ENCODE data around the gene LYPD8. TPM values are rescaled to one million over a fixed set of nuclear protein-coding genes. Genes with fewer than 3 reads are reported as not detected.

Gene LYPD8
- total RNA-seq, 2 experiments from 2014 or later: not detected

DNA sequence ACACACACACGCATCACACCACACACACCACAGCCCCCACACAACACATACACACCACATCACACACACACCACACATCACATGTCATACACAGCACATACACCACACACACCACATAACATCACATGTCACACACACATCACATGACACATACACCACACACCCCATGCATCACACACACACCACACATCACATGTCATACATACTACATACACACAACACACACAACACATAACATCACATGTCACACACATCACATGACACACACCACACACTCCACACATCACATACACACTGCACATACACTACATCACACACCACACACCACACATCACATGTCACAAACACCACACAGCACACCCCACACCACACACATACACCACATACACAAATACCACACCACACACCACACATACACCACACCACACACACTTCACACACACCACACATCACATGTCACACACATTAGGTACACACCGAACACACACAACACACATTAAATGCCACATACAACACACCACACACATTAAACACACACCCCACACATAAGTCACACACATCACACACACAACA, 1.8 kb downstream of the LYPD8 start:
- Histone ChIP-seq H3K4me3 (ENCODE audit: low read length) (no peak overlapping the region), H3K4me1 (ENCODE audit: insufficient read depth, low read length) (peaks cover 12% of the 10 kb centered on the region), H3K9me3 (ENCODE audit: control insufficient read depth in 1 of 2, insufficient read depth in 1 of 2, low read length in 2 of 2) (no peaks in the 10 kb centered on the region), H3K27me3 (ENCODE audit: control insufficient read depth in 1 of 2, insufficient read depth in 2 of 2, low read length in 2 of 2) (peaks cover 0 to 2% of the 10 kb centered on the region in 2 experiments), H3K36me3 (ENCODE audit: insufficient read depth, low read length) (no peaks in the 10 kb centered on the region), H3K27ac (ENCODE audit: low read depth in 1 of 2, low read length in 2 of 2) (no peak overlapping the region)
- ChIA-PET POLR2A (no interaction called here), CTCF (no interaction called here)
- no peaks in the 10 kb centered on the region for H3K36me3 Mint-ChIP-seq (ENCODE audit: low read depth)
- intact Hi-C loops (cut with DNase I, micrococcal nuclease): no loop called here
- H3K27ac Mint-ChIP-seq: no peak overlapping the region
- H3K4me1 Mint-ChIP-seq (ENCODE audit: low read depth): peaks cover 25% of the 10 kb centered on the region
- ATAC-seq (ENCODE audit: poor library complexity) (no peak), DNase-seq (no peak)
- H3K27me3 Mint-ChIP-seq: no peaks in the 10 kb centered on the region
- no peak overlapping the region for H3K4me3 Mint-ChIP-seq
- TF ChIP-seq, protein P1, sequence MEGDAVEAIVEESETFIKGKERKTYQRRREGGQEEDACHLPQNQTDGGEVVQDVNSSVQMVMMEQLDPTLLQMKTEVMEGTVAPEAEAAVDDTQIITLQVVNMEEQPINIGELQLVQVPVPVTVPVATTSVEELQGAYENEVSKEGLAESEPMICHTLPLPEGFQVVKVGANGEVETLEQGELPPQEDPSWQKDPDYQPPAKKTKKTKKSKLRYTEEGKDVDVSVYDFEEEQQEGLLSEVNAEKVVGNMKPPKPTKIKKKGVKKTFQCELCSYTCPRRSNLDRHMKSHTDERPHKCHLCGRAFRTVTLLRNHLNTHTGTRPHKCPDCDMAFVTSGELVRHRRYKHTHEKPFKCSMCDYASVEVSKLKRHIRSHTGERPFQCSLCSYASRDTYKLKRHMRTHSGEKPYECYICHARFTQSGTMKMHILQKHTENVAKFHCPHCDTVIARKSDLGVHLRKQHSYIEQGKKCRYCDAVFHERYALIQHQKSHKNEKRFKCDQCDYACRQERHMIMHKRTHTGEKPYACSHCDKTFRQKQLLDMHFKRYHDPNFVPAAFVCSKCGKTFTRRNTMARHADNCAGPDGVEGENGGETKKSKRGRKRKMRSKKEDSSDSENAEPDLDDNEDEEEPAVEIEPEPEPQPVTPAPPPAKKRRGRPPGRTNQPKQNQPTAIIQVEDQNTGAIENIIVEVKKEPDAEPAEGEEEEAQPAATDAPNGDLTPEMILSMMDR (IDR thresholded peaks at IDR 0.05): no peak
- H3K9me3 Mint-ChIP-seq: no peaks in the 10 kb centered on the region

DNA sequence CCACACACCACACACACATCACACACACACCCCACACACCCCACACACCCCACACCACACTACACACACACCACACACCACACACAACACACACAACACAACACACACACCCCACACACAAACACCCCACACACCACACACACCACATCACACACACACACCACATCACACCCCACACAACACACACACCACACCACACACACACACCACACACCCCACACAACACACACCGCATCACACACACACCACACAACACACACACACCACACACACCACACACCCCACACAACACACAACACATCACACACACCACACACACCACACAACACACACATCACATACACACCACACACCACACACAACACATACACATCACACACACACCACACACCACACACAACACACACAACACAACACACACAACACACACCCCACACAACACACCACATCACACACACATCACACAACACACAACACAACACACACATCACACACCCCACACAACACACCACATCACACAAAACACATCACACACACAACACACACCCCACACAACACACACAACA, 2.4 kb downstream of the LYPD8 start:
- no peak overlapping the region for H3K4me3 ChIP-seq (ENCODE audit: low read length)
- DNase-seq (no peak), ATAC-seq (ENCODE audit: poor library complexity) (no peak)
- H3K9me3 Mint-ChIP-seq: no peaks in the 10 kb centered on the region
- H3K9me3 ChIP-seq (ENCODE audit: control insufficient read depth in 1 of 2, insufficient read depth in 1 of 2, low read length in 2 of 2): no peaks in the 10 kb centered on the region
- H3K27ac Mint-ChIP-seq: no peak overlapping the region
- peaks cover 12% of the 10 kb centered on the region for H3K4me1 ChIP-seq (ENCODE audit: insufficient read depth, low read length)
- no peaks in the 10 kb centered on the region for H3K27me3 Mint-ChIP-seq
- no peaks in the 10 kb centered on the region for H3K27me3 ChIP-seq (ENCODE audit: control insufficient read depth in 1 of 2, insufficient read depth in 2 of 2, low read length in 2 of 2)
- POLR2A ChIA-PET: no interaction called here
- H3K27ac ChIP-seq (ENCODE audit: low read depth in 1 of 2, low read length in 2 of 2): no peak overlapping the region
- H3K4me1 Mint-ChIP-seq (ENCODE audit: low read depth): peaks cover 25% of the 10 kb centered on the region
- TF ChIP-seq, protein P1 (IDR thresholded peaks at IDR 0.05): no peak
- intact Hi-C loops (cut with DNase I, micrococcal nuclease): no loop called here
- no peaks in the 10 kb centered on the region for H3K36me3 ChIP-seq (ENCODE audit: insufficient read depth, low read length)
- H3K4me3 Mint-ChIP-seq: no peak overlapping the region
- CTCF ChIA-PET: no interaction called here
- H3K36me3 Mint-ChIP-seq (ENCODE audit: low read depth): no peaks in the 10 kb centered on the region

DNA sequence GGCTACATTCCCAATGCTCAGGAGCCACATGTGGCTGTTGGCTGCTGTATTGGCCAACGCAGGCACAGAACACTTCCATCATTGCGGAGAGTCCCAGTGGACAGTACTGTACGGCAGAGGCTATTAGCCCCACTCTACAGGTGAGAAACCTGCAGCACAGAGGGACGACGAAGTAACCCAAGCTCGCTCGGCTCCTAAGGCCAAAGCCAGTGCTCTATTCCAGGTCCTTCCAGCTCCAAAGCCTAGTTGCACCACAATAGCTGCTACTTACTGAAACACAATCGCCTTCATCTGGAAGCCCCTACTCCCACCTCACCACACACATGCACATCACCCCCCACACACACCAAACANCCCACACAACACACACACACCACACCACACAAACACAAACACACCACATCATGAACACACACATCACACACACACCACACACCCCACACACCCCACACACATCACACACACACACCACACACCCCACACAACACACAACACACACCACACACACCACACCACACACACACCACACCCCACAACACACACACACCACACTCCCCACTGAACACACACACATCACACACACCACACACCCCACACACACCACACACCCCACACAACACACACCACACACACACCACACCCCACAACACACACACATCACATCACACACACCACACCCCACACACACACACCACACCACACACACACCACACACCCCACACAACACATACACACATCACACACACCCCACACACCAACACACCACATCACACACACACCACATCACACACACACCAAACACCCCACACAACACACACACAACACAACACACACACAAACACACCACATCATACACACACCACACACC, 3.2 kb downstream of the LYPD8 start:
- ChIA-PET POLR2A (interaction anchor here (0.7 kb wide), 1 partner anchor 106 kb away, joined by 3 read pairs; the partner anchor contains the start of gene ZNF692), CTCF (no interaction called here)
- no peaks in the 10 kb centered on the region for H3K9me3 Mint-ChIP-seq
- H3K27me3 Mint-ChIP-seq: no peaks in the 10 kb centered on the region
- DNase-seq: no peak
- intact Hi-C loops (cut with DNase I, micrococcal nuclease): no loop called here
- no peaks in the 10 kb centered on the region for H3K27me3 ChIP-seq (ENCODE audit: control insufficient read depth in 1 of 2, insufficient read depth in 2 of 2, low read length in 2 of 2)
- no peak for ATAC-seq (ENCODE audit: poor library complexity)
- no peak overlapping the region for H3K4me3 ChIP-seq (ENCODE audit: low read length)
- H3K36me3 ChIP-seq (ENCODE audit: insufficient read depth, low read length): no peaks in the 10 kb centered on the region
- no peaks in the 10 kb centered on the region for H3K36me3 Mint-ChIP-seq (ENCODE audit: low read depth)
- no peaks in the 10 kb centered on the region for H3K9me3 ChIP-seq (ENCODE audit: control insufficient read depth in 1 of 2, insufficient read depth in 1 of 2, low read length in 2 of 2)
- no peak overlapping the region for H3K27ac ChIP-seq (ENCODE audit: low read depth in 1 of 2, low read length in 2 of 2)
- H3K4me3 Mint-ChIP-seq: no peak overlapping the region
- TF ChIP-seq, protein P1 (IDR thresholded peaks at IDR 0.05): no peak
- peaks cover 12% of the 10 kb centered on the region for H3K4me1 ChIP-seq (ENCODE audit: insufficient read depth, low read length)
- peaks cover 25% of the 10 kb centered on the region for H3K4me1 Mint-ChIP-seq (ENCODE audit: low read depth)
- H3K27ac Mint-ChIP-seq: no peak overlapping the region
